ENCODE results near the gene MTURN. TPM values are rescaled to one million over a fixed set of nuclear protein-coding genes. Genes with fewer than 3 reads are reported as not detected.
A peak's percentile ranks its signal among the peaks of the same experiment; 100 is the strongest.

The MTURN gene
- total and polyA plus RNA-seq, 9 of the 15 experiments (the other 6 are each of a cell fraction or from before 2014, with no cell fraction given), result 0.94 to 14.8 (median 6.4) TPM

DNA sequence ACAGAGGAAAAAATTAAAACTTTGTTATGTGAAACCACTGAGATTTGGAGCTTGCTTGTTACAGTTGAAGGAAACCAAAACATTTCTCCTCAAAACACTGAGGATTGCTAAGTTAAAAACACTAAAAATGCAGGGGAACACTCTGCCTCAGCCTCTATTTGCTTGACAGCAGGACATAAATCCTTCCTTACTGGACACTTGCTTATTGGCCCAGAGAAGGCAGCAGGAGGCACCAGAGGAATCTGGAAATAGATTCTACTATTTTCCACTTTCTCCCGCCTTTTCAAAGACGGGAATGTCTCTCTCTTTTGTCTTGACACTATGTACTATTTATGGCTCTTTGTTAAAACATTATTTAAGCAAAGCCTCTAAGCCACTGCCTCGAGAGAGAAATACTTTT lies 67.9 kb downstream of the MTURN start:
- no peaks in the 10 kb centered on the region for H4K20me1 ChIP-seq (replicated peaks; ENCODE audit: control insufficient read depth, insufficient read depth, low read length)
- no peak overlapping the region for H3K9ac ChIP-seq (ENCODE audit: insufficient read depth in 1 of 2, low read depth in 2 of 2, low read length in 2 of 2)
- BruUV-seq (replicated peaks), result no TSS peak
- in situ Hi-C loops (cut with MboI) (no loop called here), intact Hi-C loops (cut with micrococcal nuclease) (no loop called here)
- H3K79me2 ChIP-seq (ENCODE audit: control insufficient read depth, insufficient read depth, low read length), result no peaks in the 10 kb centered on the region
- FAIRE-seq, result no peak
- CTCF ChIA-PET (ENCODE audit: low intra/inter-chr PET ratio), result no interaction called here
- H3K36me3 ChIP-seq (ENCODE audit: control insufficient read depth, insufficient read depth, low read length), result no peaks in the 10 kb centered on the region
- no peaks in the 10 kb centered on the region for H3K9me1 ChIP-seq (ENCODE audit: control insufficient read depth, insufficient read depth, low read length)
- peaks cover 20 to 24% of the 10 kb centered on the region in 2 experiments for H3K27me3 ChIP-seq (ENCODE audit: control insufficient read depth in 2 of 2, insufficient read depth in 2 of 2, low read length in 2 of 2)
- DNase-seq (ENCODE audit: extremely low read depth in 1 of 4, low spot score in 3 of 4), result no peak
- POLR2A ChIA-PET, result interaction anchor here (0.6 kb wide), 1 partner anchor 12 kb away, joined by 3 read pairs; no protein-coding TSS in a partner anchor
- no peak overlapping the region for H2AFZ ChIP-seq (ENCODE audit: low read depth, low read length)
- ATAC-seq, result no peak
- H3K4me1 ChIP-seq (replicated peaks in 1 of 2; ENCODE audit: control insufficient read depth in 2 of 2, insufficient read depth in 2 of 2, low read length in 2 of 2), result no peaks in the 10 kb centered on the region
- no peaks in the 10 kb centered on the region for H3K9me3 ChIP-seq (replicated peaks; ENCODE audit: control insufficient read depth, insufficient read depth, low read depth, low read length)
- no peak overlapping the region for H3K27ac ChIP-seq (ENCODE audit: extremely low read depth, low read depth, low read length)
- WGBS (ENCODE audit: insufficient coverage, low coverage, missing lambda C conversion rate), result 1% methylated on average over 3 of the region's 3 CpGs
- H3K4me2 ChIP-seq (ENCODE audit: insufficient read depth, low read length), result no peak overlapping the region
- TF ChIP-seq TSC22D4 (tag; IDR thresholded peaks at IDR 0.05) (no peak), FIP1L1 (IDR thresholded peaks at IDR 0.05; ENCODE audit: low read depth, low read length, poor library complexity, severe bottlenecking) (no peak), CREB1 (IDR thresholded peaks at IDR 0.05) (no peak), CREB1 (CRISPR knock-in tag; IDR thresholded peaks at IDR 0.05) (no peak), ZNF324 (CRISPR knock-in tag; IDR thresholded peaks at IDR 0.05) (no peak), MEIS2 (IDR thresholded peaks at IDR 0.05; ENCODE audit: partially characterized antibody) (peak; percentile 41), NR1H2 (CRISPR knock-in tag; IDR thresholded peaks at IDR 0.05) (no peak)
- TF ChIP-seq, protein P1, sequence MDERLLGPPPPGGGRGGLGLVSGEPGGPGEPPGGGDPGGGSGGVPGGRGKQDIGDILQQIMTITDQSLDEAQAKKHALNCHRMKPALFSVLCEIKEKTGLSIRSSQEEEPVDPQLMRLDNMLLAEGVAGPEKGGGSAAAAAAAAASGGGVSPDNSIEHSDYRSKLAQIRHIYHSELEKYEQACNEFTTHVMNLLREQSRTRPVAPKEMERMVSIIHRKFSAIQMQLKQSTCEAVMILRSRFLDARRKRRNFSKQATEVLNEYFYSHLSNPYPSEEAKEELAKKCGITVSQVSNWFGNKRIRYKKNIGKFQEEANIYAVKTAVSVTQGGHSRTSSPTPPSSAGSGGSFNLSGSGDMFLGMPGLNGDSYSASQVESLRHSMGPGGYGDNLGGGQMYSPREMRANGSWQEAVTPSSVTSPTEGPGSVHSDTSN (CRISPR knock-in tag; IDR thresholded peaks at IDR 0.05; ENCODE audit: low read depth), result no peak
- TF ChIP-seq, protein P1 (tag; conservative IDR thresholded peaks at IDR 0.05; ENCODE audit: low read depth), result peak; percentile 26; the same call in 1 of the 2 replicates
- TF ChIP-seq, protein P2, sequence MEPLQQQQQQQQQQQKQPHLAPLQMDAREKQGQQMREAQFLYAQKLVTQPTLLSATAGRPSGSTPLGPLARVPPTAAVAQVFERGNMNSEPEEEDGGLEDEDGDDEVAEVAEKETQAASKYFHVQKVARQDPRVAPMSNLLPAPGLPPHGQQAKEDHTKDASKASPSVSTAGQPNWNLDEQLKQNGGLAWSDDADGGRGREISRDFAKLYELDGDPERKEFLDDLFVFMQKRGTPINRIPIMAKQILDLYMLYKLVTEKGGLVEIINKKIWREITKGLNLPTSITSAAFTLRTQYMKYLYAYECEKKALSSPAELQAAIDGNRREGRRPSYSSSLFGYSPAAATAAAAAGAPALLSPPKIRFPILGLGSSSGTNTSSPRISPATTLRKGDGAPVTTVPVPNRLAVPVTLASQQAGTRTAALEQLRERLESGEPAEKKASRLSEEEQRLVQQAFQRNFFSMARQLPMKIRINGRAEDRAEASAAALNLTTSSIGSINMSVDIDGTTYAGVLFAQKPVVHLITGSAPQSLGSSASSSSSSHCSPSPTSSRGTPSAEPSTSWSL (CRISPR knock-in tag; IDR thresholded peaks at IDR 0.05; ENCODE audit: borderline replicate concordance), result no peak
- no peak overlapping the region for H3K4me3 ChIP-seq
